Esophagus squamous epithelium (tissue), 5 donors: ENCODE results near the gene NLRP12. TPM values are rescaled to one million over a fixed set of nuclear protein-coding genes. Genes with fewer than 3 reads are reported as not detected.
"Not testable (repeated sequence)": the region's sequence is repeated elsewhere in the genome, so short reads cannot be mapped to it uniquely, and the experiment has no call there.

Source experiments
- DNase-seq: peaks from one replicate; lab custom pipeline; 2025; lab: John Stamatoyannopoulos, UW
- H3K27ac ChIP-seq, 4 donors: fragments of 200-600 bp; sonication (generic); one replicate each; pipeline ENCODE4 v1.5.1; 2016 to 2019; ENCODE audit warnings: mild to moderate bottlenecking in 1 of 4
- H3K27me3 ChIP-seq, 4 donors: fragments of 200-600 bp; sonication (generic); 1 replicate in 3 of 4; 2 replicates in 1 of 4; pipeline versions ENCODE4 v1.5.1 to v1.6.0; 2017 to 2021; ENCODE audit warnings: antibody characterized with exemption in 1 of 4
- H3K36me3 ChIP-seq, 3 donors: fragments of 200-600 bp; sonication (generic); one replicate each; pipeline ENCODE4 v1.5.1; 2016 to 2019
- H3K4me1 ChIP-seq, 3 donors: fragments of 200-600 bp; sonication (generic); one replicate each; pipeline ENCODE4 v1.5.1; 2017 to 2019
- H3K4me3 ChIP-seq, 4 donors: fragments of 200-600 bp; sonication (generic); 1 replicate in 3 of 4; 2 replicates in 1 of 4; pipeline ENCODE4 v1.5.1; 2016 to 2019; ENCODE audit warnings: mild to moderate bottlenecking in 2 of 4, moderate library complexity in 1 of 4
- H3K9me3 ChIP-seq, 3 donors: fragments of 200-600 bp; sonication (generic); one replicate each; pipeline ENCODE4 v1.5.1; 2016 to 2019
- CTCF ChIP-seq, 6 experiments: fragments of 450-650 bp in 4 of 6; fragments of 200-600 bp in 2 of 6; sonication (generic) in 2 of 6; IDR thresholded peaks; one replicate each; pipeline ENCODE4 v1.5.1; 2016 to 2019; ENCODE audit warnings: antibody characterized with exemption in 6 of 6, mild to moderate bottlenecking in 4 of 6, moderate library complexity in 4 of 6
- POLR2A ChIP-seq, 4 donors: fragments of 450-650 bp; IDR thresholded peaks; one replicate each; pipeline ENCODE4 v1.6.1; 2017; ENCODE audit warnings: antibody characterized with exemption in 4 of 4, mild to moderate bottlenecking in 4 of 4, moderate library complexity in 3 of 4
- WGBS, 2 donors: methylation state at CpG; one replicate each; pipeline ENCODE4 v1.1.5; 2018; 5-methylcytosine and 5-hydroxymethylcytosine counted together
- intact Hi-C: fragments of 100-400 bp; cut with DNase I; formaldehyde crosslinking; loops from one replicate; pipeline ENCODE4 v1.15.0; 2022
- total RNA-seq, 4 donors: library from RNA; depleted of rRNA; stranded (reverse); fragments of >200 nt; gene quantifications; one replicate each; pipeline ENCODE4 v1.1.0, GENCODE V29; 2016
- donor health status: DM: yes; HTN: yes; CAD: no.

NLRP12 gene
- total RNA-seq = under 1 TPM in 2 of 4 donors, not detected in 2; 0.19 to 0.59 TPM

GRCh38 chr19:53824134-53824611 lies at the start of gene NLRP12:
Gene NLRP12, minus strand, starts transcription at chr19:53824314. Its CDS starts 140 bp downstream, at chr19:53824174.
- H3K36me3 ChIP-seq = no peaks in the 10 kb centered on the region
- peaks cover 0 to 13% (median 0%) of the 10 kb centered on the region in 4 donors for H3K27me3 ChIP-seq
- intact Hi-C loops = no loop called here
- DNase-seq = no peak
- WGBS, 2 donors = 38 to 53% methylated on average over 5 to 8 of the region's 14 CpGs
- no peaks in the 10 kb centered on the region for H3K4me1 ChIP-seq
- H3K27ac ChIP-seq = peak within 1 kb of the TSS in 1 of 4 donors; percentile 44
- TF ChIP-seq POLR2A (IDR thresholded peaks at IDR 0.05) (peak in 1 of 4 donors; percentile 12), CTCF (IDR thresholded peaks at IDR 0.05) (no peak)
- no peaks in the 10 kb centered on the region for H3K9me3 ChIP-seq
- H3K4me3 ChIP-seq = no peak within 1 kb of the TSS

- intact Hi-C loops = no loop called here
- Histone ChIP-seq H3K4me1 (peaks cover 13 to 78% (median 19%) of the 10 kb centered on the region in 3 donors), H3K27ac (no peak overlapping the region), H3K4me3 (no peak overlapping the region), H3K36me3 (peaks cover 8 to 38% (median 9%) of the 10 kb centered on the region in 3 donors), H3K9me3 (no peaks in the 10 kb centered on the region), H3K27me3 (no peaks in the 10 kb centered on the region)
- 72 to 87% methylated on average over 6 of the region's 6 CpGs for WGBS, 2 donors
- DNase-seq = no peak
- TF ChIP-seq POLR2A (IDR thresholded peaks at IDR 0.05) (no peak), CTCF (IDR thresholded peaks at IDR 0.05) (no peak)
These were observed 48.6 kb upstream of the NLRP12 start for GRCh38 chr19:53872762-53873161.

GRCh38 chr19:53871454-53871853 lies 47.3 kb upstream of the NLRP12 start:
- intact Hi-C loops = no loop called here
- WGBS, 2 donors = 43 to 57% methylated on average over 7 of the region's 7 CpGs
- Histone ChIP-seq H3K9me3 (no peaks in the 10 kb centered on the region), H3K36me3 (peaks cover 8 to 38% (median 9%) of the 10 kb centered on the region in 3 donors), H3K27me3 (no peaks in the 10 kb centered on the region), H3K4me1 (peaks cover 23 to 91% (median 28%) of the 10 kb centered on the region in 3 donors), H3K4me3 (no peak overlapping the region), H3K27ac (peak overlapping the region in 2 of 4 donors; percentile 22 to 93)
- TF ChIP-seq POLR2A (IDR thresholded peaks at IDR 0.05) (no peak), CTCF (IDR thresholded peaks at IDR 0.05) (no peak)
- no peak for DNase-seq

- Histone ChIP-seq H3K4me3 (peak overlapping the region in 3 of 4 donors; percentile 75 to 84 (median 79)), H3K9me3 (no peaks in the 10 kb centered on the region), H3K36me3 (peaks cover 8 to 33% (median 9%) of the 10 kb centered on the region in 3 donors), H3K27ac (peak overlapping the region in 3 of 4 donors; percentile 93 to 96 (median 93)), H3K4me1 (peaks cover 32 to 93% (median 33%) of the 10 kb centered on the region in 3 donors), H3K27me3 (peaks cover 0 to 4% (median 0%) of the 10 kb centered on the region in 4 donors)
- intact Hi-C loops = no loop called here
- no peak for DNase-seq
- no peak for TF ChIP-seq CTCF (IDR thresholded peaks at IDR 0.05)
- no peak for TF ChIP-seq POLR2A (IDR thresholded peaks at IDR 0.05)
- 45 to 73% methylated on average over 3 to 4 of the region's 5 CpGs for WGBS, 2 donors
These were observed 46.4 kb upstream of the NLRP12 start for GRCh38 chr19:53870485-53870844.

GRCh38 chr19:53869805-53870484 lies 45.8 kb upstream of the NLRP12 start:
- peaks cover 33 to 93% (median 36%) of the 10 kb centered on the region in 3 donors for H3K4me1 ChIP-seq
- peaks cover 8 to 28% (median 9%) of the 10 kb centered on the region in 3 donors for H3K36me3 ChIP-seq
- intact Hi-C loops, H3K9me3 ChIP-seq, DNase-seq, H3K27me3 ChIP-seq: not testable (repeated sequence)
- TF ChIP-seq CTCF (IDR thresholded peaks at IDR 0.05) = peak in 1 of 6 experiments; percentile 3
- peak overlapping the region; percentile 84 to 96 (median 93) for H3K27ac ChIP-seq
- peak overlapping the region; percentile 56 to 84 (median 77) for H3K4me3 ChIP-seq
- whole genome bisulfite sequencing, 2 donors = no CpG with 5 or more reads among the region's 24 CpGs
